IMR-90 (cell line): ENCODE data around the gene TMEM170A. TPM values are rescaled to one million over a fixed set of nuclear protein-coding genes. Genes with fewer than 3 reads are reported as not detected.

Experiments
- ATAC-seq: fragments of 200-7000 bp; cut with Tn5 transposase; 2 replicates; pipeline ENCODE4 v1.9.1; 2020; ENCODE audit warnings: low read depth, mild to moderate bottlenecking, moderate library complexity
- BruUV-seq: library from RNA; stranded (reverse); fragments of 400-500 nt; replicated peaks from 2 replicates; lab custom pipeline; 2021; lab: Mats Ljungman, UMichigan
- CTCF ChIA-PET: fragments of 300-600 bp; formaldehyde crosslinking; extraction: SDS; loops from one replicate; lab custom pipeline; 2021; ENCODE audit warnings: antibody characterized with exemption; lab: Yijun Ruan, JAX
- POLR2A ChIA-PET: fragments of 300-600 bp; sonication (Branson Sonifier 250); formaldehyde crosslinking; loops from one replicate; lab custom pipeline; 2022; ENCODE audit warnings: antibody characterized with exemption; ENCODE audit not compliant: unreplicated experiment; lab: Charles Lee
- DNase-seq: peaks from one replicate; pipeline ENCODE4 v3.0.0; 2013
- H2AFZ ChIP-seq: replicated peaks from 2 replicates; pipeline ENCODE3; 2013; ENCODE audit warnings: low read length, mild to moderate bottlenecking; ENCODE audit not compliant: poor library complexity
- H2AK5ac ChIP-seq: 2 replicates; pipeline ENCODE4 v1.6.1; 2013; ENCODE audit warnings: low read depth, low read length, inconsistent platforms
- H2AK9ac ChIP-seq: replicated peaks from 2 replicates; pipeline ENCODE3; 2013; ENCODE audit warnings: mild to moderate bottlenecking, low read depth, low read length, moderate library complexity; ENCODE audit not compliant: poor library complexity
- H2BK120ac ChIP-seq: 2 replicates; pipeline ENCODE4 v1.6.1; 2013; ENCODE audit warnings: low read depth, low read length, inconsistent platforms
- H2BK15ac ChIP-seq: 3 replicates; pipeline ENCODE4 v1.6.1; 2013; ENCODE audit warnings: low read depth, low read length, inconsistent platforms
- H2BK20ac ChIP-seq: 2 replicates; pipeline ENCODE4 v1.6.1; 2013; ENCODE audit warnings: low read depth, mild to moderate bottlenecking, inconsistent platforms, low read length, moderate library complexity
- H2BK5ac ChIP-seq: 2 replicates; pipeline ENCODE4 v1.6.1; 2013; ENCODE audit warnings: mild to moderate bottlenecking, low read depth, low read length, inconsistent platforms; ENCODE audit not compliant: poor library complexity, severe bottlenecking
- H3K14ac ChIP-seq: replicated peaks from 2 replicates; pipeline ENCODE4 v1.6.1; 2013; ENCODE audit warnings: low read depth, low read length, inconsistent platforms
- H3K18ac ChIP-seq: 2 replicates; pipeline ENCODE4 v1.6.1; 2013; ENCODE audit warnings: low read depth, low read length, control low read depth
- H3K23ac ChIP-seq: 2 replicates; pipeline ENCODE4 v1.6.1; 2013; ENCODE audit warnings: low read depth, low read length, inconsistent platforms
- H3K27ac ChIP-seq: 2 replicates; pipeline ENCODE4 v1.5.1; 2013; ENCODE audit warnings: mild to moderate bottlenecking, control low read depth, low read length; ENCODE audit not compliant: insufficient read depth
- H3K27me3 ChIP-seq: 2 replicates; pipeline ENCODE4 v1.6.1; 2013; ENCODE audit warnings: low read length; ENCODE audit not compliant: control insufficient read depth, insufficient read depth
- H3K36me3 ChIP-seq: 2 replicates; pipeline ENCODE4 v1.6.1; 2013; ENCODE audit warnings: low read length, mixed read lengths; ENCODE audit not compliant: control insufficient read depth, insufficient read depth
- H3K4ac ChIP-seq: 2 replicates; pipeline ENCODE4 v1.6.1; 2013; ENCODE audit warnings: low read depth, low read length, inconsistent platforms
- H3K4me1 ChIP-seq: 2 replicates; pipeline ENCODE4 v1.6.1; 2013; ENCODE audit warnings: low read length, mixed read lengths; ENCODE audit not compliant: control insufficient read depth, insufficient read depth
- H3K4me2 ChIP-seq: 2 replicates; pipeline ENCODE4 v1.6.1; 2013; ENCODE audit warnings: low read depth, mild to moderate bottlenecking, control low read depth, low read length, moderate library complexity
- H3K4me3 ChIP-seq: 2 replicates; pipeline ENCODE4 v1.5.1; 2013; ENCODE audit warnings: low read depth, mild to moderate bottlenecking, control low read depth, low read length, moderate library complexity; ENCODE audit not compliant: insufficient read depth
- H3K56ac ChIP-seq: 2 replicates; pipeline ENCODE4 v1.6.1; 2013; ENCODE audit warnings: low read length, inconsistent platforms; ENCODE audit not compliant: insufficient read depth; ENCODE audit errors: extremely low read depth
- H3K79me1 ChIP-seq, 2 experiments: 2 replicates each; pipeline ENCODE4 v1.6.1; 2013; ENCODE audit warnings: low read length in 2 of 2, inconsistent platforms in 1 of 2, low read depth in 1 of 2
- H3K9ac ChIP-seq: 2 replicates; pipeline ENCODE4 v1.6.1; 2013; ENCODE audit warnings: low read depth, low read length, control low read depth
- H3K9me1 ChIP-seq: 2 replicates; pipeline ENCODE4 v1.6.1; 2013; ENCODE audit warnings: low read length, inconsistent platforms; ENCODE audit not compliant: insufficient read depth
- H3K9me3 ChIP-seq: 2 replicates; pipeline ENCODE4 v1.6.1; 2013; ENCODE audit warnings: low read length; ENCODE audit not compliant: control insufficient read depth, insufficient read depth
- H4K20me1 ChIP-seq: 2 replicates; pipeline ENCODE4 v1.6.1; 2013; ENCODE audit warnings: low read length, inconsistent platforms; ENCODE audit not compliant: insufficient read depth
- H4K5ac ChIP-seq: 2 replicates; pipeline ENCODE4 v1.6.1; 2013; ENCODE audit warnings: mild to moderate bottlenecking, low read depth, low read length, control low read depth
- H4K8ac ChIP-seq, 2 experiments: 2 replicates each; pipeline ENCODE4 v1.6.1; 2013; ENCODE audit warnings: low read depth in 2 of 2, low read length in 2 of 2, control low read depth in 1 of 2, inconsistent platforms in 1 of 2
- H4K91ac ChIP-seq: 2 replicates; pipeline ENCODE4 v1.6.1; 2013; ENCODE audit warnings: low read depth, low read length, inconsistent platforms; ENCODE audit not compliant: insufficient read depth
- CEBPB ChIP-seq: IDR thresholded peaks from 2 replicates; pipeline ENCODE4 v1.6.1; 2012; ENCODE audit warnings: low read depth, low read length, improper control_type of control experiment
- MAZ ChIP-seq: IDR thresholded peaks from 2 replicates; pipeline ENCODE4 v1.6.1; 2012; ENCODE audit warnings: low read depth, mild to moderate bottlenecking, low read length, improper control_type of control experiment, moderate library complexity, borderline replicate concordance
- WGBS, 2 experiments: methylation state at CpG; one replicate each; pipeline versions ENCODE4 v1.1.5 to v1.1.7; 2013; ENCODE audit warnings: missing lambda C conversion rate in 2 of 2; ENCODE audit not compliant: insufficient read length in 1 of 2; ENCODE audit errors: extremely low coverage in 2 of 2; 5-methylcytosine and 5-hydroxymethylcytosine counted together
- dilution Hi-C: fragments of 300-500 bp; cut with HindIII; formaldehyde crosslinking; loops from one replicate; pipeline ENCODE4 v1.14.3; 2018; ENCODE audit warnings: low sequenced_read_pairs; ENCODE audit not compliant: unreplicated experiment
- in situ Hi-C: fragments of 300-500 bp; cut with MboI; formaldehyde crosslinking; loops from 3 replicates; pipeline ENCODE4 v1.14.3; 2019; ENCODE audit warnings: low sequenced_read_pairs, inconsistent platforms, mixed read lengths
- intact Hi-C: fragments of 100-400 bp; cut with micrococcal nuclease; formaldehyde crosslinking; loops from 2 replicates; pipeline ENCODE4 v1.10.0; 2022
- polyA plus RNA-seq, 3 experiments: library from polyadenylated mRNA; depleted of rRNA; stranded (reverse); fragments of >200 nt; gene quantifications; 2 replicates each; pipeline ENCODE4 v1.2.3, GENCODE V29; 2012; ENCODE audit warnings: low replicate concordance in 1 of 3
- total RNA-seq: library from RNA; depleted of rRNA; stranded (reverse); fragments of >200 nt; gene quantifications from 2 replicates; pipeline ENCODE4 v1.2.3, GENCODE V29; 2012

TMEM170A gene
- total and polyA plus RNA-seq, 2 of the 4 experiments (the other 2 are of a cell fraction) = 7.3 to 10.9 TPM

DNA sequence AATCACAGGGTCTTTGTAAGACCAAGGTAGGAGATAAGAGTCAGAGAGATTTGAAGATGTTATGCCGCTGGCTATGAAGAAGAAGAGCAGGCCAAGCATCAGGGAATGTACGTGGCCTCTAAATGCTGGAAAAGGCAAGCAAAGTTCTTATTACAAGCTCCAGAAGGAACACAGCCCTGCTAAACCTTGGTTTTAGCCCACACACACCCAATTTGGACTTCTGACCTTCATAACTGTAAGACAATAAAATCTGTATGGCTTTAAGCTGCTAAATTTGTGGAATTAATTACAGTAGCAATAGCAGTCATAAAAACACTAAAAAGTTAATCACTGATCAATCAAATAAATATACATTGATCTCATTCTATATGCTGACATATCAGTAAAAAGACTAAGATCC lies 6.0 kb downstream of the TMEM170A start:
- H3K4ac ChIP-seq = no peak overlapping the region
- no peak overlapping the region for H2AK9ac ChIP-seq
- no peak overlapping the region for H4K5ac ChIP-seq
- H3K27me3 ChIP-seq = no peaks in the 10 kb centered on the region
- H3K18ac ChIP-seq = no peak overlapping the region
- no peak overlapping the region for H2BK15ac ChIP-seq
- intact Hi-C loops = no loop called here
- no peak overlapping the region for H3K27ac ChIP-seq
- dilution Hi-C loops = no loop called here
- 100% methylated on average over 1 of the region's 2 CpGs; no CpG with 5 or more reads in 1 of the 2 experiments for WGBS, 2 experiments
- H3K56ac ChIP-seq = no peak overlapping the region
- ChIA-PET POLR2A (no interaction called here), CTCF (interaction anchor here (1.1 kb wide), 1 partner anchor 79 kb away, joined by 8 read pairs; no protein-coding TSS in a partner anchor)
- H4K91ac ChIP-seq = no peak overlapping the region
- H2AFZ ChIP-seq = no peak overlapping the region
- no peaks in the 10 kb centered on the region for H3K9me3 ChIP-seq
- BruUV-seq = no TSS peak
- DNase-seq = no peak
- H3K9me1 ChIP-seq = peaks cover 16% of the 10 kb centered on the region
- H2BK120ac ChIP-seq = no peak overlapping the region
- H3K36me3 ChIP-seq = no peaks in the 10 kb centered on the region
- no peak overlapping the region for H3K9ac ChIP-seq
- no peak overlapping the region for H3K14ac ChIP-seq
- H3K4me1 ChIP-seq = no peaks in the 10 kb centered on the region; the same call in 1 of the 2 replicates
- H4K20me1 ChIP-seq = peaks cover 39% of the 10 kb centered on the region
- no peak for TF ChIP-seq MAZ
- no peak for TF ChIP-seq CEBPB
- H3K23ac ChIP-seq = no peak overlapping the region
- no peak overlapping the region for H2AK5ac ChIP-seq
- in situ Hi-C loops = no loop called here
- ATAC-seq = no peak
- no peak overlapping the region for H4K8ac ChIP-seq
- H3K4me3 ChIP-seq = no peak overlapping the region
- H2BK5ac ChIP-seq = no peak overlapping the region
- peaks cover 29 to 85% of the 10 kb centered on the region in 2 experiments for H3K79me1 ChIP-seq
- no peak overlapping the region for H2BK20ac ChIP-seq
- no peak overlapping the region for H3K4me2 ChIP-seq
